ENCODE results near the gene CEBPA.

CEBPA gene

GRCh38 chr19:33288666-33289065 lies 13.7 kb downstream of the CEBPA start:
- no peak for DNase-seq (ENCODE audit: low read depth in 3 of 3)

- no peak for DNase-seq (ENCODE audit: low read depth in 3 of 3)
Observed at GRCh38 chr19:33287927-33288326, 14.4 kb downstream of the CEBPA start.

- no peak for DNase-seq (ENCODE audit: low read depth in 3 of 3)
Observed at GRCh38 chr19:33287438-33287837, 14.9 kb downstream of the CEBPA start.

- DNase-seq (ENCODE audit: low read depth in 3 of 3), result no peak
Observed at GRCh38 chr19:33286899-33287298, 15.4 kb downstream of the CEBPA start.

GRCh38 chr19:33285441-33285927 lies 16.9 kb downstream of the CEBPA start:
- DNase-seq (ENCODE audit: low read depth in 3 of 3), result no peak

- no peak for DNase-seq (ENCODE audit: low read depth in 3 of 3)
Observed at GRCh38 chr19:33284756-33285155, 17.6 kb downstream of the CEBPA start.

- DNase-seq (ENCODE audit: low read depth in 3 of 3), result no peak
Observed at GRCh38 chr19:33284146-33284643, 18.1 kb downstream of the CEBPA start.

- DNase-seq (ENCODE audit: low read depth in 3 of 3), result no peak
Observed at GRCh38 chr19:33283589-33283988, 18.7 kb downstream of the CEBPA start.

GRCh38 chr19:33282036-33282671 lies 20.2 kb downstream of the CEBPA start:
- no peak for DNase-seq (ENCODE audit: low read depth in 3 of 3)

- DNase-seq (ENCODE audit: low read depth in 3 of 3), result no peak
Observed at GRCh38 chr19:33281296-33281926, 20.9 kb downstream of the CEBPA start.

- DNase-seq (ENCODE audit: low read depth in 3 of 3), result peak; percentile 37 to 52 (median 46)
Observed at GRCh38 chr19:33280351-33280921, 21.9 kb downstream of the CEBPA start.

- DNase-seq (ENCODE audit: low read depth in 3 of 3), result no peak
Observed at GRCh38 chr19:33279430-33280350, 22.6 kb downstream of the CEBPA start.

GRCh38 chr19:33278403-33279269 lies 23.7 kb downstream of the CEBPA start:
- DNase-seq (ENCODE audit: low read depth in 3 of 3), result no peak

GRCh38 chr19:33278023-33278402 lies 24.3 kb downstream of the CEBPA start:
- DNase-seq (ENCODE audit: low read depth in 3 of 3), result no peak

GRCh38 chr19:33277434-33277833 lies 24.9 kb downstream of the CEBPA start:
- DNase-seq (ENCODE audit: low read depth in 3 of 3), result no peak

- no peak for DNase-seq (ENCODE audit: low read depth in 3 of 3)
Observed at GRCh38 chr19:33275933-33276619, 26.3 kb downstream of the CEBPA start.

- DNase-seq (ENCODE audit: low read depth in 3 of 3), result no peak
Observed at GRCh38 chr19:33275559-33275932, 26.8 kb downstream of the CEBPA start.

- no peak for DNase-seq (ENCODE audit: low read depth in 3 of 3)
Observed at GRCh38 chr19:33274663-33275558, 27.4 kb downstream of the CEBPA start.

Measured in stimulated activated CD4-positive, alpha-beta T cell treated with anti-CD3 and anti-CD28 coated beads, TNF-alpha, amount 100 ng/mL, for 48 hours (primary cell).